T-helper 2 cell (primary cell): ENCODE data around the gene ZNF672.

ENCODE experiments used
- DNase-seq, 5 experiments: peaks; one replicate each; pipeline versions ENCODE4 v3.0.0 to v3.0.0-alpha.2; 2012 to 2022

ZNF672 gene

DNA sequence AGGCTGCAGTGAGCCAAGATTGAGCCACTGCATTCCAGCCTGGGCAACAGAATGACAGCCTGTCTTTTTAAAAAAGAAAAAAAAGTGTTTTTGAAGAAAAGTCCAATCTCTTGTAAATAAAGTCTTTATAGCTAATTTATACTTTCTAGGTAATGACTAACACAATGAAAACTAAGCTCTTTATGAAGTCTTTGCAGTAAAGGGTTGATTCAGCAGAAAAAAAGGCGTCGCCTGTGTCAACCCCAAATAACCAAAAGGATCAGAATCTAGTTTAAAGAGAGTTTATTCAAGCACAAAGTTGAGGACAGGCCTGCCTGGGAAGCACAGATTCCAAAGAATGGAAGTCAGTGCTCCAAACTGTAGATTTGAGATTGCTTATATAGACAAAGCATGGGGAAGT lies 53.7 kb downstream of the ZNF672 start:
- no peak for DNase-seq

DNA sequence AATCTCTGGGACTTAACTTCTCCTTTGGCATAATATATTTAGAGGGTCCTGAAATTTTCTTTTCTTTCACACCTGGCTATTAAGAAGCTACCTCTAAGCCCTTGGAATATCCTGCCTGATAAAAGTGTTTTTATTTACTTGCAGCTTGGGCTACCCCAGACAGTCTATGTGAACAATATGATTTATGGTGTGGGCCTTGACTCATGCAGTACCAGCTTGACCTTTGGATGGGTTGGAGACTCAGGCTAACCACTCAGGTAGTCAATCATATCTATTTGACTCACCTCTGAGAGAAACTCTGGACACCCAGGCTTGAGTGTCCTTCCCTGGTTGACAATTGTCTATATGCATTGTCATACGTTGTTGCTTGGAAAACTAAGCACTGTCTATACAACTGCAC lies 54.6 kb downstream of the ZNF672 start:
- no peak for DNase-seq

DNA sequence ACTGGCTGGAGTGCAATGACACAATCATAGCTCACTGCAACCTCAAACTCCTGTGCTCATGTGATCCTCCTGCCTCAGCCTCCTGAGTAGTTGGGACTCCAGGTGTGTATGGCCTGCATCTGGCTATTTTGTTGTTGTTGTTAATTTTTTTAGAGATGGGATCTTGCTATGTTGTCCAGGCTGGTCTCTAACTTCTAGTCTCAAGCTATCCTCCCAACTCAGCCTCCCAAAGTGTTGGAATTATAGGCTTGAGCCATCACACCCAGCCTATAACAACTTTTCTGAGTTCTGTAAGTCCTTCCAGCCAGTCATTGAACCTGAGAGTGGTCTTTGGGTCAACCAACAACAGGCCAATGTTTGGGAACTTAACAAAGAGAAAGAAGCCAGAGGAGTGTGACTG lies 56.8 kb downstream of the ZNF672 start:
- DNase-seq: no peak

DNA sequence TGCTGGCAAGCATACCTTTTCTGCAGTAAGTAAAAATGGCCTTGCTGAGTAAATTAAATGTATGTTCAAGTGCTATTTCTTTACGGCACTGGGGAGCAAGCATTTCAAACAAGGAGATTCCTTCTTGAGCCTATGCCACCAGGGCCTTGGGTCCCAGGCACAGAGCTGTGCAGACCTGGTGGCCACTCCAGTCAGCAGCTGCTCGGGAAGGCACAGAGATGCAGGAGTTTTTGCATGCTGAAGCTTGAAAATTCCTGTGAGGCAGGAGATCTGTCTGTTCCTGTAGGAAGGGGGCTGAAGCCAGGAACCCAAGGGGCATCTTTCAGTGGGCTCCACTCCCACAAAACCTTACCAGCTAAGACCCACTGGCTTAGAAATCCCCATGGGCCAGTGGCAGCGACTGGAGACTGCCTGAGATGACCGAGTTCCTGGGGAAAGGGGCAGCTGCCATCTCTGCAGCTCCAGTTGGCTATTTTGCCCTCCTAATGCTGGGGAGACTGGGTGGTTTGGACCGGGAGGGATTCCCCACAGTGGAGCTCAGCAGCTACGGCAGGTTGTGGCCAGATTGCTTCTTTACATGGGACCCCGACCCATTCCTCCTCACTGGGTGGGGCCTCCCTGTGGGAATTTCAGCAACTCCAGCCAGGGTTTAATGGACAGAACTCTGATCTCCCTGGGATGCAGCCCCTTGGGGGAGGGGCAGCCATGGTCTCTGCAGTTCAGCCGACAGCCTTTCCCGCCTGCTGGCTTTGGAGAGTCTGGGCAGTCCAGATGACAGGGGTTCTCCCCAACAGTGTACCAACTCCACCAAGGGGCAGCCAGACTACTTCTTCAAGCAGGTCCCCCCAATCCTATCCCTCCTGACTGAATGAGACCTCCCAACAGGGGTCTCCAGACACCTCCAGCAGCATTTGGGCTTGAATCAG lies 59.7 kb downstream of the ZNF672 start:
- no peak for DNase-seq
